Heart left ventricle (tissue), 13 donors: ENCODE data around the gene NMT2.

Source experiments
- CTCF ChIP-seq, 12 donors: fragments of 200-600 bp; sonication (generic) in 4 of 12; IDR thresholded peaks; one replicate each; pipeline versions ENCODE4 v1.5.0 to v1.8.0; 2018 to 2022; ENCODE audit warnings: antibody characterized with exemption in 12 of 12, mild to moderate bottlenecking in 5 of 12
- POLR2A ChIP-seq, 2 donors: fragments of 450-650 bp; IDR thresholded peaks; one replicate each; pipeline ENCODE4 v1.6.1; 2017; ENCODE audit warnings: antibody characterized with exemption in 2 of 2, mild to moderate bottlenecking in 2 of 2, moderate library complexity in 2 of 2
- donor health status: ischemic (EF 13 %, LVEDD 7.1; RV severe dilation, severe dysfunction).
- donor health status: DM: no; HTN: yes; CAD: no.
- donor health status: DM: no; HTN: no; CAD: no.
- donor health status: ischemic (EF 25% LVEDD 6.9; RV normal size, moderate dysfunction).
- donor health status: ischemic (EF 25% LVEDD 5.7; RV mildly dilated, moderate dysfunction).
- donor health status: ischemic (EF 35%, LVEDD 5.7; RV mildly dilated, moderate dysfunction).
- donor health status: nonischemic (EF 11% LVEDD 7.7; RV severe dilation, severe dysfunction).
- donor health status: DM: yes; HTN: yes; CAD: no.
- donor health status: PGD.
- donor health status: ischemic (EF 29% LVEDD 5.4; RV normal size, mild dysfunction).
- donor health status: nonischemic (EF 23%, LVEDD 6.1; RV moderate dilation, normal function).

GRCh38 chr10:15144788-15145187 is 23.7 kb downstream of the NMT2 start:
- no peak for TF ChIP-seq POLR2A (IDR thresholded peaks at IDR 0.05)
- TF ChIP-seq CTCF (IDR thresholded peaks at IDR 0.05): no peak
